ENCODE measurements around the gene SH2D3C.

DNA sequence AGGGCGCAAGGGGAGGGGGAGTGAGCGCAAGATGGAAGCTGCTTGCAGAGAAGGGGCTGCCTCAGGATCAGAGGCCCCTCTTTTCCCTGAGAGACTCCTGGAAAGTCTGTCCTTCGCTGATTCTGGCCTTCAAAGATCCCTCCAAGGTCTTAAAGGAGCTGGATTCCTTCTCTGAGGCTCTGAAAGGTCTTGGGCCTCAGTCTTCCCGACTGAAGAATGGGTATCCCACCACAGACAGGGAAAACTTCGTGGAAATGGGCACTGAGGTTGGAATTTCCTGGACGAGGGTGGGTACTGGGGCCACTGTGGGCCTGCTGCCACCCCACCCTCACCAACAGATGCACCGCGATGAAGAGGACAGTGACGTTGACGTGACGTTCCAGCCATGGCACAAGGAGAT, 66.1 kb downstream of the SH2D3C start:
- TF ChIP-seq, protein P1, sequence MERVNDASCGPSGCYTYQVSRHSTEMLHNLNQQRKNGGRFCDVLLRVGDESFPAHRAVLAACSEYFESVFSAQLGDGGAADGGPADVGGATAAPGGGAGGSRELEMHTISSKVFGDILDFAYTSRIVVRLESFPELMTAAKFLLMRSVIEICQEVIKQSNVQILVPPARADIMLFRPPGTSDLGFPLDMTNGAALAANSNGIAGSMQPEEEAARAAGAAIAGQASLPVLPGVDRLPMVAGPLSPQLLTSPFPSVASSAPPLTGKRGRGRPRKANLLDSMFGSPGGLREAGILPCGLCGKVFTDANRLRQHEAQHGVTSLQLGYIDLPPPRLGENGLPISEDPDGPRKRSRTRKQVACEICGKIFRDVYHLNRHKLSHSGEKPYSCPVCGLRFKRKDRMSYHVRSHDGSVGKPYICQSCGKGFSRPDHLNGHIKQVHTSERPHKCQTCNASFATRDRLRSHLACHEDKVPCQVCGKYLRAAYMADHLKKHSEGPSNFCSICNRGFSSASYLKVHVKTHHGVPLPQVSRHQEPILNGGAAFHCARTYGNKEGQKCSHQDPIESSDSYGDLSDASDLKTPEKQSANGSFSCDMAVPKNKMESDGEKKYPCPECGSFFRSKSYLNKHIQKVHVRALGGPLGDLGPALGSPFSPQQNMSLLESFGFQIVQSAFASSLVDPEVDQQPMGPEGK (CRISPR knock-in tag; IDR thresholded peaks at IDR 0.05; ENCODE audit: borderline replicate concordance), result no peak
- TF ChIP-seq, protein P2, sequence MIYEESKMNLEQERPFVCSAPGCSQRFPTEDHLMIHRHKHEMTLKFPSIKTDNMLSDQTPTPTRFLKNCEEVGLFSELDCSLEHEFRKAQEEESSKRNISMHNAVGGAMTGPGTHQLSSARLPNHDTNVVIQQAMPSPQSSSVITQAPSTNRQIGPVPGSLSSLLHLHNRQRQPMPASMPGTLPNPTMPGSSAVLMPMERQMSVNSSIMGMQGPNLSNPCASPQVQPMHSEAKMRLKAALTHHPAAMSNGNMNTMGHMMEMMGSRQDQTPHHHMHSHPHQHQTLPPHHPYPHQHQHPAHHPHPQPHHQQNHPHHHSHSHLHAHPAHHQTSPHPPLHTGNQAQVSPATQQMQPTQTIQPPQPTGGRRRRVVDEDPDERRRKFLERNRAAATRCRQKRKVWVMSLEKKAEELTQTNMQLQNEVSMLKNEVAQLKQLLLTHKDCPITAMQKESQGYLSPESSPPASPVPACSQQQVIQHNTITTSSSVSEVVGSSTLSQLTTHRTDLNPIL (CRISPR knock-in tag; IDR thresholded peaks at IDR 0.05; ENCODE audit: low read depth), result no peak
